Right atrium auricular region (tissue), 2 donors: ENCODE results near the gene PEX16. TPM values are rescaled to one million over a fixed set of nuclear protein-coding genes. Genes with fewer than 3 reads are reported as not detected.
A peak's percentile ranks its signal among the peaks of the same experiment; 100 is the strongest.

Experiments used
- DNase-seq: peaks from one replicate; pipeline ENCODE4 v3.0.0-alpha.2; 2019; ENCODE audit warnings: low spot score
- H3K27ac ChIP-seq, 2 donors: fragments of 200-600 bp; sonication (generic); 1 replicate in 1 of 2; 2 replicates in 1 of 2; pipeline ENCODE4 v1.5.1; 2016 to 2019
- H3K27me3 ChIP-seq, 2 donors: fragments of 200-600 bp; sonication (generic); one replicate each; pipeline versions ENCODE4 v1.5.1 to v1.6.0; 2017 to 2019
- H3K36me3 ChIP-seq: fragments of 200-600 bp; sonication (generic); one replicate; pipeline ENCODE4 v1.5.1; 2016
- H3K4me1 ChIP-seq, 2 donors: fragments of 200-600 bp; sonication (generic); one replicate each; pipeline versions ENCODE4 v1.5.1 to v1.6.0; 2017 to 2019
- H3K4me3 ChIP-seq, 2 donors: fragments of 200-600 bp; sonication (generic); 1 replicate in 1 of 2; 2 replicates in 1 of 2; pipeline ENCODE4 v1.5.1; 2017 to 2019; ENCODE audit warnings: mild to moderate bottlenecking in 1 of 2, moderate library complexity in 1 of 2
- H3K9me3 ChIP-seq, 2 donors: fragments of 200-600 bp; sonication (generic); one replicate each; pipeline ENCODE4 v1.5.1; 2019
- total RNA-seq, 2 donors: library from RNA; depleted of rRNA; stranded (reverse); fragments of >200 nt; gene quantifications; one replicate each; pipeline ENCODE4 v1.1.0, GENCODE V29; 2016
- TF ChIP-seq, protein P1 (sequence below), 2 donors: fragments of 200-600 bp; sonication (generic); IDR thresholded peaks; one replicate each; pipeline ENCODE4 v1.5.1; 2019; ENCODE audit warnings: antibody characterized with exemption in 2 of 2

Gene PEX16
- 10 to 100 TPM; 12.9 to 17.4 TPM for total RNA-seq

- peak; percentile 97 for DNase-seq
- Histone ChIP-seq H3K4me1 (peaks cover 0 to 37% of the 10 kb centered on the region in 2 donors), H3K27ac (peak within 1 kb of the TSS; percentile 84 to 87), H3K4me3 (peak within 1 kb of the TSS; percentile 71 to 78), H3K27me3 (peaks cover 5 to 7% of the 10 kb centered on the region in 2 donors), H3K36me3 (peaks cover 33% of the 10 kb centered on the region), H3K9me3 (no peaks in the 10 kb centered on the region)
- TF ChIP-seq, protein P1, sequence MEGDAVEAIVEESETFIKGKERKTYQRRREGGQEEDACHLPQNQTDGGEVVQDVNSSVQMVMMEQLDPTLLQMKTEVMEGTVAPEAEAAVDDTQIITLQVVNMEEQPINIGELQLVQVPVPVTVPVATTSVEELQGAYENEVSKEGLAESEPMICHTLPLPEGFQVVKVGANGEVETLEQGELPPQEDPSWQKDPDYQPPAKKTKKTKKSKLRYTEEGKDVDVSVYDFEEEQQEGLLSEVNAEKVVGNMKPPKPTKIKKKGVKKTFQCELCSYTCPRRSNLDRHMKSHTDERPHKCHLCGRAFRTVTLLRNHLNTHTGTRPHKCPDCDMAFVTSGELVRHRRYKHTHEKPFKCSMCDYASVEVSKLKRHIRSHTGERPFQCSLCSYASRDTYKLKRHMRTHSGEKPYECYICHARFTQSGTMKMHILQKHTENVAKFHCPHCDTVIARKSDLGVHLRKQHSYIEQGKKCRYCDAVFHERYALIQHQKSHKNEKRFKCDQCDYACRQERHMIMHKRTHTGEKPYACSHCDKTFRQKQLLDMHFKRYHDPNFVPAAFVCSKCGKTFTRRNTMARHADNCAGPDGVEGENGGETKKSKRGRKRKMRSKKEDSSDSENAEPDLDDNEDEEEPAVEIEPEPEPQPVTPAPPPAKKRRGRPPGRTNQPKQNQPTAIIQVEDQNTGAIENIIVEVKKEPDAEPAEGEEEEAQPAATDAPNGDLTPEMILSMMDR (IDR thresholded peaks at IDR 0.05) = no peak
These were observed at the start of gene PEX16 for GRCh38 chr11:45917623-45918330. PEX16 (minus strand) TSS chr11:45917877; CDS start chr11:45917811, 66 bp downstream.

- H3K27ac ChIP-seq = no peak overlapping the region
- TF ChIP-seq, protein P1 (IDR thresholded peaks at IDR 0.05) = peak; percentile 81 to 91
- H3K36me3 ChIP-seq = peaks cover 50% of the 10 kb centered on the region
- no peaks in the 10 kb centered on the region for H3K9me3 ChIP-seq
- no peak overlapping the region for H3K4me3 ChIP-seq
- peaks cover 0 to 4% of the 10 kb centered on the region in 2 donors for H3K4me1 ChIP-seq
- DNase-seq = peak; percentile 69
- H3K27me3 ChIP-seq = no peaks in the 10 kb centered on the region
These were observed 47.3 kb upstream of the PEX16 start for GRCh38 chr11:45964911-45965389.

DNA sequence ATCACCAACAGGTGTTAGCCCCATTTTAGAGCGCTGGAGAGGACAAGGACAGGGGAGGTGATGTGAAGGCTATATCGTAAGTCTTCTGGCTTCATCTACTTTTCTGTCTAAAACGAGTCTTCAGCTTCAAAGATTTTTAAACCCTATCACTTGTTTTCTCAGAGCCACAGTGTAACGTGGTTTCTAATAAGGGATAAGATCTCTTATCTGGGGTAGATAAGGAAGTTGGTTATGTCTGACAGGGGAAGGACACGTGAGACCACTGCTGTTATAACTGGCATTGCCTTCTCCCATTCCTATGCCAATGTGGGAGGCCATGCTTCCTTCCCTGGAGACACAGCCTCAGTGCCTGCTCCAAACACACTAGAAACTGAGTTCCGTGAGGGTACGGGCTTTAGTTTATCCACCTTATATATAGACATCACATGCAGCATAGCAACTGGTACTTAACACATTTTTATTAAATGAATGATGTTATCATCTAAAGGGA lies 44.1 kb upstream of the PEX16 start:
- DNase-seq = no peak
- H3K27ac ChIP-seq = no peak overlapping the region
- TF ChIP-seq, protein P1 (IDR thresholded peaks at IDR 0.05) = no peak
- H3K27me3 ChIP-seq = no peaks in the 10 kb centered on the region
- peaks cover 21% of the 10 kb centered on the region for H3K36me3 ChIP-seq
- no peak overlapping the region for H3K4me3 ChIP-seq
- peaks cover 0 to 4% of the 10 kb centered on the region in 2 donors for H3K4me1 ChIP-seq
- no peaks in the 10 kb centered on the region for H3K9me3 ChIP-seq

DNA sequence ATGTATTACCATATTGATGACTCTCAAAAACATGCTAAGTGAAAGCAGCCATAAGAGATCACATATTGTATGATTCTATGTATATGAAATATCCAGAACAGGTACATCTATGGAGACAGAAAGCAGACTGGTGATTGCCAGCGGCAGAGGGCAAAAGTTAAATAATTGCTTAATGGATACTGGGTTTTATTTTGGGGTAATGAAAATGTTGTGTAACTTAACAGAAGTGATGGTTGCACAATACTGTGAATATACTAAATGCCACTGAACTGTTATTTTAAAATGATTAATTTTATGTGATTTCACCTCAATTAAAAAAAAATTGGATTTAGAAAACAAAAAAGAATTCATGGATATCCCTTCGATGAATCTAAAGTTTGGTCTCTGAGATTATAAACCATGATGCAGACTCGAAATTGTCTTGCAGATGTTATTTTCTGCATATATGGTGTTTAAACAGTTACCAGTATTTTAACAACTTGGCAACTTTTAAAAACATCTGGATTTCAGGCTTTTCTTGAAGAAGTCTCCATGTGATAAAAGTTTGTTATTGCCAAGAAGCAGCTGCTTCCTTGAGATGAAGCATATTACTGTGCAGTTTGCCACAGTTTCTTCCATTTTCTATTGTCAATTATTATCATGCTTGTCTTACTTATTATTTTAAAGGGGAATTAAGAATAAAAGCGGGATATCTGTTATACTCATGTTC lies 42.9 kb upstream of the PEX16 start:
- Histone ChIP-seq H3K9me3 (no peaks in the 10 kb centered on the region), H3K27me3 (no peaks in the 10 kb centered on the region), H3K36me3 (peaks cover 19% of the 10 kb centered on the region), H3K4me3 (no peak overlapping the region), H3K27ac (no peak overlapping the region), H3K4me1 (peaks cover 0 to 4% of the 10 kb centered on the region in 2 donors)
- TF ChIP-seq, protein P1 (IDR thresholded peaks at IDR 0.05) = no peak
- DNase-seq = no peak

GRCh38 chr11:45959851-45960250 lies 42.2 kb upstream of the PEX16 start:
- TF ChIP-seq, protein P1 (IDR thresholded peaks at IDR 0.05) = no peak
- H3K27me3 ChIP-seq = no peaks in the 10 kb centered on the region
- H3K27ac ChIP-seq = no peak overlapping the region
- peaks cover 0 to 4% of the 10 kb centered on the region in 2 donors for H3K4me1 ChIP-seq
- H3K9me3 ChIP-seq = no peaks in the 10 kb centered on the region
- H3K36me3 ChIP-seq = peaks cover 13% of the 10 kb centered on the region
- no peak for DNase-seq
- no peak overlapping the region for H3K4me3 ChIP-seq
